A673 (cell line): ENCODE results near the gene DUSP3. TPM values are rescaled to one million over a fixed set of nuclear protein-coding genes. Genes with fewer than 3 reads are reported as not detected.

Source experiments
- BruUV-seq: library from RNA; stranded (reverse); fragments of 400-500 nt; replicated peaks from 2 replicates; lab custom pipeline; 2021; lab: Mats Ljungman, UMichigan
- CTCF ChIA-PET: fragments of 300-600 bp; sonication (Branson Sonifier 250); formaldehyde crosslinking; loops from one replicate; lab custom pipeline; 2022; ENCODE audit warnings: antibody characterized with exemption; lab: Charles Lee
- POLR2A ChIA-PET: fragments of 300-600 bp; sonication (Branson Sonifier 250); formaldehyde crosslinking; loops from one replicate; lab custom pipeline; 2022; ENCODE audit warnings: antibody characterized with exemption; ENCODE audit not compliant: low non-redundant PET; lab: Charles Lee
- DNase-seq: peaks from one replicate; pipeline ENCODE4 v3.0.0-alpha.2; 2015; ENCODE audit warnings: low spot score
- H3K27ac ChIP-seq: fragments of 200-600 bp; sonication (generic); 2 replicates; pipeline ENCODE4 v1.5.1; 2016; ENCODE audit warnings: mixed run types, low read depth, mild to moderate bottlenecking, mixed read lengths, antibody characterized with exemption, low read length; ENCODE audit not compliant: poor library complexity, severe bottlenecking
- H3K27me3 ChIP-seq: fragments of 200-600 bp; sonication (generic); replicated peaks from 2 replicates; pipeline ENCODE4 v1.6.1; 2017; ENCODE audit warnings: mixed run types, low read depth, mild to moderate bottlenecking, mixed read lengths, antibody characterized with exemption, low read length; ENCODE audit not compliant: insufficient read depth, poor library complexity
- H3K36me3 ChIP-seq: fragments of 200-600 bp; sonication (generic); 2 replicates; pipeline ENCODE4 v1.6.1; 2016; ENCODE audit warnings: mixed run types, mild to moderate bottlenecking, mixed read lengths, antibody characterized with exemption, low read length; ENCODE audit not compliant: insufficient read depth, poor library complexity, severe bottlenecking
- H3K4me1 ChIP-seq: fragments of 200-600 bp; sonication (generic); 2 replicates; pipeline ENCODE4 v1.6.1; 2017; ENCODE audit warnings: mixed run types, mild to moderate bottlenecking, mixed read lengths, antibody characterized with exemption, low read length; ENCODE audit not compliant: insufficient read depth, poor library complexity, severe bottlenecking
- H3K4me3 ChIP-seq: fragments of 200-600 bp; sonication (generic); 2 replicates; pipeline ENCODE4 v1.5.1; 2016; ENCODE audit warnings: low read depth, mixed run types, mild to moderate bottlenecking, mixed read lengths, low read length; ENCODE audit not compliant: poor library complexity, severe bottlenecking
- H3K9me3 ChIP-seq: fragments of 200-600 bp; sonication (generic); 2 replicates; pipeline ENCODE4 v1.6.1; 2016; ENCODE audit warnings: mixed run types, low read depth, mild to moderate bottlenecking, mixed read lengths, antibody characterized with exemption, low read length; ENCODE audit not compliant: poor library complexity, severe bottlenecking
- CTCF ChIP-seq: fragments of 300-800, 200-600 bp; sonication (generic); conservative IDR thresholded peaks from 2 replicates; pipeline ENCODE4 v1.5.1; 2017; ENCODE audit warnings: low read depth, mild to moderate bottlenecking, antibody characterized with exemption, low read length, moderate library complexity, mixed read lengths
- EZH2 ChIP-seq: fragments of 200-600 bp; sonication (generic); IDR thresholded peaks from 2 replicates; pipeline ENCODE4 v1.6.1; 2017; ENCODE audit warnings: borderline replicate concordance, low read depth, mild to moderate bottlenecking, mixed read lengths, antibody characterized with exemption, low read length; ENCODE audit not compliant: poor library complexity, severe bottlenecking
- intact Hi-C: fragments of 100-400 bp; cut with micrococcal nuclease; formaldehyde crosslinking; loops from one replicate; pipeline ENCODE4 v1.10.0; 2022; ENCODE audit not compliant: unreplicated experiment
- total RNA-seq: library from RNA; stranded (reverse); gene quantifications from 2 replicates; pipeline ENCODE4 v1.2.3, GENCODE V29; 2021

Gene DUSP3
- total RNA-seq, 1 experiment from 2014 or later = 22.9 TPM

- no peaks in the 10 kb centered on the region for H3K9me3 ChIP-seq
- H3K4me3 ChIP-seq = no peak overlapping the region
- no TSS peak for BruUV-seq
- ChIA-PET CTCF (no interaction called here), POLR2A (no interaction called here)
- H3K4me1 ChIP-seq = no peaks in the 10 kb centered on the region
- no peaks in the 10 kb centered on the region for H3K27me3 ChIP-seq
- no peak overlapping the region for H3K27ac ChIP-seq
- TF ChIP-seq CTCF (no peak), EZH2 (no peak)
- DNase-seq = no peak
- no peaks in the 10 kb centered on the region for H3K36me3 ChIP-seq
- intact Hi-C loops = no loop called here
Observed at GRCh38 chr17:43772877-43773648, 5.7 kb downstream of the DUSP3 start.

- H3K9me3 ChIP-seq = no peaks in the 10 kb centered on the region
- ChIA-PET POLR2A (no interaction called here), CTCF (no interaction called here)
- H3K36me3 ChIP-seq = no peaks in the 10 kb centered on the region
- no TSS peak for BruUV-seq
- no peaks in the 10 kb centered on the region for H3K27me3 ChIP-seq
- DNase-seq = no peak
- intact Hi-C loops = no loop called here
- H3K4me3 ChIP-seq = no peak overlapping the region
- TF ChIP-seq EZH2 (no peak), CTCF (no peak)
- no peak overlapping the region for H3K27ac ChIP-seq
- no peaks in the 10 kb centered on the region for H3K4me1 ChIP-seq
Observed at GRCh38 chr17:43771463-43771862, 7.3 kb downstream of the DUSP3 start.

- Histone ChIP-seq H3K4me1 (no peaks in the 10 kb centered on the region), H3K9me3 (no peaks in the 10 kb centered on the region), H3K36me3 (no peaks in the 10 kb centered on the region), H3K27ac (no peak overlapping the region), H3K4me3 (no peak overlapping the region), H3K27me3 (no peaks in the 10 kb centered on the region)
- TF ChIP-seq EZH2 (no peak), CTCF (no peak)
- BruUV-seq = no TSS peak
- intact Hi-C loops = no loop called here
- POLR2A ChIA-PET = no interaction called here
- CTCF ChIA-PET = no interaction called here
- no peak for DNase-seq
Observed at GRCh38 chr17:43770957-43771356, 7.8 kb downstream of the DUSP3 start.
